ENCODE data around the gene TSPO.

The TSPO gene

GRCh38 chr22:43205261-43205691 is 53.9 kb downstream of the TSPO start:
- H3K9me3 Mint-ChIP-seq, result no peaks in the 10 kb centered on the region
- no peak overlapping the region for H3K27ac Mint-ChIP-seq
- no peaks in the 10 kb centered on the region for H3K4me1 Mint-ChIP-seq (ENCODE audit: low read depth)
- no peak overlapping the region for H3K4me3 Mint-ChIP-seq
- no peaks in the 10 kb centered on the region for H3K36me3 Mint-ChIP-seq (ENCODE audit: low read depth)
- no peaks in the 10 kb centered on the region for H3K27me3 Mint-ChIP-seq (ENCODE audit: low read depth)

GRCh38 chr22:43205748-43206508 is 54.6 kb downstream of the TSPO start:
- Mint-ChIP-seq H3K9me3 (no peaks in the 10 kb centered on the region), H3K27me3 (ENCODE audit: low read depth) (no peaks in the 10 kb centered on the region), H3K4me1 (ENCODE audit: low read depth) (no peaks in the 10 kb centered on the region), H3K4me3 (no peak overlapping the region), H3K36me3 (ENCODE audit: low read depth) (no peaks in the 10 kb centered on the region), H3K27ac (no peak overlapping the region)

GRCh38 chr22:43206509-43207161 is 55.3 kb downstream of the TSPO start:
- Mint-ChIP-seq H3K4me1 (ENCODE audit: low read depth) (no peaks in the 10 kb centered on the region), H3K27ac (no peak overlapping the region), H3K4me3 (no peak overlapping the region), H3K36me3 (ENCODE audit: low read depth) (no peaks in the 10 kb centered on the region), H3K27me3 (ENCODE audit: low read depth) (no peaks in the 10 kb centered on the region), H3K9me3 (no peaks in the 10 kb centered on the region)

GRCh38 chr22:43207386-43207785 is 56.0 kb downstream of the TSPO start:
- no peak overlapping the region for H3K27ac Mint-ChIP-seq
- no peaks in the 10 kb centered on the region for H3K9me3 Mint-ChIP-seq
- H3K4me1 Mint-ChIP-seq (ENCODE audit: low read depth), result no peaks in the 10 kb centered on the region
- no peak overlapping the region for H3K4me3 Mint-ChIP-seq
- H3K27me3 Mint-ChIP-seq (ENCODE audit: low read depth), result no peaks in the 10 kb centered on the region
- H3K36me3 Mint-ChIP-seq (ENCODE audit: low read depth), result no peaks in the 10 kb centered on the region

GRCh38 chr22:43207849-43208702 is 56.7 kb downstream of the TSPO start:
- Mint-ChIP-seq H3K4me1 (ENCODE audit: low read depth) (no peaks in the 10 kb centered on the region), H3K27me3 (ENCODE audit: low read depth) (no peaks in the 10 kb centered on the region), H3K9me3 (no peaks in the 10 kb centered on the region), H3K36me3 (ENCODE audit: low read depth) (no peaks in the 10 kb centered on the region), H3K27ac (no peak overlapping the region), H3K4me3 (no peak overlapping the region)

- H3K9me3 Mint-ChIP-seq, result no peaks in the 10 kb centered on the region
- no peaks in the 10 kb centered on the region for H3K27me3 Mint-ChIP-seq (ENCODE audit: low read depth)
- no peak overlapping the region for H3K27ac Mint-ChIP-seq
- H3K36me3 Mint-ChIP-seq (ENCODE audit: low read depth), result no peaks in the 10 kb centered on the region
- no peaks in the 10 kb centered on the region for H3K4me1 Mint-ChIP-seq (ENCODE audit: low read depth)
- no peak overlapping the region for H3K4me3 Mint-ChIP-seq
Observed at GRCh38 chr22:43208703-43209522, 57.6 kb downstream of the TSPO start.

- Mint-ChIP-seq H3K4me3 (no peak overlapping the region), H3K27ac (no peak overlapping the region), H3K9me3 (no peaks in the 10 kb centered on the region), H3K27me3 (ENCODE audit: low read depth) (no peaks in the 10 kb centered on the region), H3K36me3 (ENCODE audit: low read depth) (no peaks in the 10 kb centered on the region), H3K4me1 (ENCODE audit: low read depth) (no peaks in the 10 kb centered on the region)
Observed at GRCh38 chr22:43209523-43209890, 58.1 kb downstream of the TSPO start.

- Mint-ChIP-seq H3K36me3 (ENCODE audit: low read depth) (no peaks in the 10 kb centered on the region), H3K9me3 (no peaks in the 10 kb centered on the region), H3K27ac (no peak overlapping the region), H3K4me3 (no peak overlapping the region), H3K27me3 (ENCODE audit: low read depth) (no peaks in the 10 kb centered on the region), H3K4me1 (ENCODE audit: low read depth) (no peaks in the 10 kb centered on the region)
Observed at GRCh38 chr22:43209971-43210370, 58.6 kb downstream of the TSPO start.

GRCh38 chr22:43210631-43211515 is 59.5 kb downstream of the TSPO start:
- Mint-ChIP-seq H3K4me3 (no peak overlapping the region), H3K27me3 (ENCODE audit: low read depth) (no peaks in the 10 kb centered on the region), H3K27ac (no peak overlapping the region), H3K36me3 (ENCODE audit: low read depth) (no peaks in the 10 kb centered on the region), H3K9me3 (no peaks in the 10 kb centered on the region), H3K4me1 (ENCODE audit: low read depth) (no peaks in the 10 kb centered on the region)

GRCh38 chr22:43211941-43212433 is 60.6 kb downstream of the TSPO start:
- H3K36me3 Mint-ChIP-seq (ENCODE audit: low read depth), result no peaks in the 10 kb centered on the region
- H3K4me1 Mint-ChIP-seq (ENCODE audit: low read depth), result no peaks in the 10 kb centered on the region
- no peaks in the 10 kb centered on the region for H3K9me3 Mint-ChIP-seq
- H3K27ac Mint-ChIP-seq, result no peak overlapping the region
- H3K27me3 Mint-ChIP-seq (ENCODE audit: low read depth), result no peaks in the 10 kb centered on the region
- no peak overlapping the region for H3K4me3 Mint-ChIP-seq

- no peaks in the 10 kb centered on the region for H3K27me3 Mint-ChIP-seq (ENCODE audit: low read depth)
- H3K9me3 Mint-ChIP-seq, result no peaks in the 10 kb centered on the region
- no peaks in the 10 kb centered on the region for H3K36me3 Mint-ChIP-seq (ENCODE audit: low read depth)
Observed at GRCh38 chr22:43212434-43212952, 61.1 kb downstream of the TSPO start.

More at GRCh38 chr22:43212434-43212952, 61.1 kb downstream of the TSPO start:
- H3K4me1 Mint-ChIP-seq (ENCODE audit: low read depth), result no peaks in the 10 kb centered on the region
- no peak overlapping the region for H3K4me3 Mint-ChIP-seq
- H3K27ac Mint-ChIP-seq, result no peak overlapping the region

Measured in T-helper 1 cell treated with Interleukin-12 subunit alpha and Interleukin-12 subunit beta and Interleukin-4 antibody, amounts not matched to agents 30 μg/mL and 1 μg/mL, for 36 hours (primary cell).